HG03139 (cell line): ENCODE data around the gene HDAC7.

ENCODE experiments used
- ATAC-seq: cut with Tn5 transposase; IDR thresholded peaks from one replicate; pipeline ENCODE4 v1.9.1; 2021; ENCODE audit not compliant: unreplicated experiment

The HDAC7 gene

DNA sequence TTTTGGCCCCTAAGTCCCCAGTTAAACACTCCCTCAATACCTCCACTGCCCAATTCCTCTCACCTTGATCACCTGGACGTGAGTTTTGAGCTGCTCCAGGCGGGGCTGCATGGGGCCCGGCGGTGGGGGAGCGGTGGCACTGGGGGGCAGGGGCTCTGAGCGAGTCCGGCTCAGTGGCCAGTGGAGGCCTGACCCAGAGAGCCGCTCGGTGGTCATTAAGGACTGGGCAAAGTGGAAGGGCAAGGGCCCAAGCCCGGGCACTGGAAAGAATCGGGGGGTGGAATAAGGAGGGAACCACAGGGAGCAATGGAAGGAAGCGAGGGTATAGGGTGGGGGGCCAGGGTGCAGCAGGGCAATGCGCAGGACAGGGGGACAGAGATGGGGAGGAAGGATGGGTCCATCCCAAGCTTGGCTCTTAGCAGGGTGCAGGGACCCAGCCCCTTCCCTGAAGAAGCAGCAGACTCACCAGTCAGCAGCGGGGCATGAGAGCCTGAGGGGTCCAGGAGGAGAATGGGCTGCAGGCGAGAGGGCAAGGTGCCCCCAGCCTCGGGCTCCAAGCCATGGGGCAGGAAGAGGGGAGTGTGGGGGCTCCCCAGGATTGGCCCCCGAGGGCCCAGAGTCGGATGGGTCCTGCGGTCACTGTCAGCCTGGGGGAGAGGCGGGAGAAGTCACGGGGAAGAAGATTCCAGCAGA, 24.4 kb downstream of the HDAC7 start:
- ATAC-seq: no peak

DNA sequence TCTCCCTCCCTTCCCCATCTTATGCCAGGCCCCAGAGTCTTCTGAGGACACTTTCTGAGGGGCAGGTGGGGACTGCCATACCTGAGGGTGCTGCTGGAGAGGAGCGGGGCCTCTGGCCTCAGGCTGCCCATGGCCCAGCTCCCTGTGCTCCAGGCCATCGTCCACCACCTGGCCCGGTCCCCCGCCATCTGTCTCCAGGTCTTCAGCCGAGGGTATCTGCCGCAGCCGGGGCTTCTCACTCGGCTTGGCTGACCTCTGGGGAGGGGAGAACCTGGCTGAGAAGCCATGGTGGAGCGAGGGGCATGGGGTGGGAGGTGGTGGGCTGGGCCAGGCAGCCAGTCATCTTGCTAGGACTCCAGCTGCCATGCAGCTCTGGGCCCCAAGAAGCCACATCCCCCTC, 25.0 kb downstream of the HDAC7 start:
- ATAC-seq: no peak

DNA sequence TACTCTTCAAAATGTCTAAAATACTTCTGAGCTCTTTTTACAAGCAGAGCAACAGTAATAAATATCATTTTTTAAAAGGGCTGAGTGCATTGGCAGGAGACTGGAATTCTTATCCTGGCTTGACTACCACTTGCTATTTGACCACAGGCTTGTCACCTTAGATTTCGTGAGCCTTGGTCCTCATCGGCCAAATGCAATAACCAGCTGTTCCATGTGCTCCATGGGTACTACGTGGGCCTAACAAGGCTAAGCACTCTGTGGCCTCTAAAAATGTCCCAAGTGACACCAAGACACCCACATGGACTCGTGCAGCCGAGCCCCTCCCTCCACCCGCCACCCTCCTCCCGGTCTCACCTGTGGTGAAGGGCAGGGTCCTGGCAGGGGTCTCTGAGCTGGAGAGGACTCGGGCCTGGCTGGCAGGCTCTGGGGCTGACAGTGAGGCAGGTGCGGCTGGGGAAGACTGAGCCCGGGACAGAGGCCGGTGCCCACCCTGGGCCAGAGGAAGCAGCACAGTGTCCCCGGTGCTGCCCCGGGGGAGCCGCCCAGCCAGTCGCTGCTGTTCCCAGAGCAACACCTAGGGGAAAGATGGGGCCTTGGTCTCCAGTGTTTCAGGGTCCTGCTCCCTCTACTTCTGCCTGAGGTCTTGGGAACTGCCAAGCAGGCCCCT, 26.6 kb downstream of the HDAC7 start:
- no peak for ATAC-seq

DNA sequence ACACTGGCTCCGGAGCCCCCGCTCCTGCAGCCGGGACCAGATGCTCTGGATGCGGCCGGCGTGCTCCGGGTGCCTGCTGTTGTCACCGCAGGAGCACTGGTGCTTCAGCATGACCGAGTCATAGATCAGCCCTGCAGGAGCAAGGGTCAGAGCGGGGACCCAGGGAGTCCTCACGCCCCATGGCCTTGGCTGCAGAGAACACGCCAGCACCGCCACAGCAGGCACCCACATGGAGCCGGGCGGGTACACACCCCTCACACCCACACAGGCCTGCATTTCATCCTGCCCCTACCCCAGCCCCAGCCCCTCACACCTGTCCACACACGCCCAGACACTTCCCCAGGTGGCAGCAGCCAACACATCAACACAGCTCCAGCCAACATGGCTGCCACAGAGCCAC, 27.8 kb downstream of the HDAC7 start:
- ATAC-seq: no peak

DNA sequence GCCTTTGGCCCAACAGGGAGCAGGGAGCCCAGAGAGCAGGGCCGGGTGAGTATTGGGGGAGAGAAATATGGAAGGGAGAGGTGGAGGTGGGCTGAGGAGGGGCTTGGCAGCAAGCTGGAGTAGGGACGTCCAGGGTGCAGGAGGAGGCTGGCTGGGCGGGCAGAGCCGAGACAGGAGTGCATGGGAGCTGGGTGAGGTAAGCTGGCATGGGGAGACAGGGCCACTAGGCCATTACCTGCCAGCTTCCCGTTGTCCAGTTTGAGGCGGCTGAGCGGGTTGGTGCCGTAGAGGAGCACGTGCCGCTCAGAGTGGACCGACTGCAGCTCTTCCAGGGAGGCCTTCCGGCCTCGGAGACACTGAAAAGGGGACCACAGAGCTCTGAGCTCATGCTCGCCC, 28.4 kb downstream of the HDAC7 start:
- ATAC-seq: no peak

DNA sequence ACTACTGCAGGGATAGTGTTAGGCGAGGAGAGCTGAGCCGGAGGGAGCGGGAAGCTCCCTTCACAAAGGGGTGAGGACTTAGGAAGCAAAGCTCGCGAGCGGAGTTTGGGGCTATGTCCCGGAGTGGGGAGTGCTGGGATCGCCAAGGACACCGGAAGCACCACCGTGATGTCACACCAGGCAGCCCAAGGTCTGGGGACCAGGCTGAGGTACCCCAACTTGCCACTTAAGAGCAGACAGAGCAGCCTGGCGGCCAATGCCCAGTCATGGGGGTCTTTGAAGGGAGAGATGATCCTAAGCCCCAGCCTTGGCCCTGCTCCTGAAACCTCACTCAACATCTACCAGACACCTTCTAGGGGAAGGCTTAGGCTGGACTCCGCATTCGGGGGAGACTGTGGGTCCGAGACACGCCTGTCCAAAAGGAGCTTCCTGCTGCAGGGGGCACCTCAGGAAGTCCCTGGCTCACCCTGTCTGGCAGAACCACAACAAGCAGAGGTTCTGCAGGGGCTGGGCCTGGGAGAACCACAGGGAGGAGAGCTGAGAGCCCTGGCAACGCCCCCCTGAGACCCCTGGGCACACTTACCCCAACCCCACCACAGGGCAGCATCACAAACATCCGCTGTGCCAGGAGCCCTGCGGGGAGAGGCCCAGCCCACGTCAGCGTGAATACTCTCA, 28.9 kb downstream of the HDAC7 start:
- ATAC-seq: no peak

DNA sequence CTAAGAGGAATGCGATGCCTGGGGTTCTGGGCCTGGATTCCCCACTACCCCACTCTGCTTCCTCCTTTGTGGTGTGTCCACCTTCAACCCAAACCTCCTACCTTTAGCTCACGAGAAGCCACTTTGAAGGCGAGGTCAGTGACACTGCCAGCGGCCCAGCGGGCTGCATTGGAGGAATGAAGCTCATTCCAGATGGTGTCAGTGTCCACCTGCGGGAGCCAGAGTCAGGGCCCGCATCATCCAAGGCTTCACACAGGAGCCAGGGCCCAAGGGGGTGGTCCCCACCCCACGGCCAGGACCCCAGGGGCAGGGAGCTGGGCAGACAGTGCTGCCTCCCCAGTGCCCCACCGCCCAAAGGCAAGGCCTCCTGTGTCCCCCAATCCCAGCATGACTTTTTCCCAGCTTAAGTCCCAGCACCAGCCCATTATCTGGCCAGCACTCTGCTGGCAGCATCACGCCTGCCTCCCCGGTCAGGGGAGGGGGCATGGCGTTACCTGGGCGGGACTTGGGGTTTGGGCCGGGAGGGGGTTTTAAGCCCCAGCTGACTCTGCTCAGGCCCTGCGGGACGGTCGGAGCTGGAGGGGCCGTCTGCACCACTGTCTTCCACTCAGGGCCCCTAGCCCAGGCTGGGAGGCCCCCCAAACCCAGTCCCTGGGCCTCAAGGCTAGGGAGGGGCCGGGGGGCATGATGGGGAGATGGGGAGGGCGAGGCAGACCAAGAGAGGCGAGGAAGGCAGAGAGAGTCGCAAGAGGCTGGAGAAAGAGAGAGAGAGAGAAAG, 29.8 kb downstream of the HDAC7 start:
- ATAC-seq: no peak

DNA sequence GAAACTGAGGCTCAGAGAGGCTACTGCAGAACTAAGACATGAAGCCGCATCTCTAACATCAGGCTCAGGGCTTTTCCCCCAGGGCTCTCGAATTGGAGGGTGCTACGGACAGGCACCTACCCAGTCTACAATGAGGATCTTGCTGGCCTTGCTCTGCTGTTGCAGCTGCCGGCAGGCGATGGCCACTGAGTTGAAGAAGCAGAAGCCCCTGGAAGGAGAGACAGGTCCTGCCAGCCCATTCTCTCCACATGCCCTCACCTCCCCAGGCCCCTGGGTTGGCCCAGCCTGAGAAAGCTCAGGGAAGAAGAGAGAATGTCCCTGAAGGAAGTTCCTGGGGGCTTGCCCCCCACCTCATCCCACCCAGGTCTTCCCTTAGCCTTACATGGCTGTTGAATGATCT, 30.6 kb downstream of the HDAC7 start:
- no peak for ATAC-seq

DNA sequence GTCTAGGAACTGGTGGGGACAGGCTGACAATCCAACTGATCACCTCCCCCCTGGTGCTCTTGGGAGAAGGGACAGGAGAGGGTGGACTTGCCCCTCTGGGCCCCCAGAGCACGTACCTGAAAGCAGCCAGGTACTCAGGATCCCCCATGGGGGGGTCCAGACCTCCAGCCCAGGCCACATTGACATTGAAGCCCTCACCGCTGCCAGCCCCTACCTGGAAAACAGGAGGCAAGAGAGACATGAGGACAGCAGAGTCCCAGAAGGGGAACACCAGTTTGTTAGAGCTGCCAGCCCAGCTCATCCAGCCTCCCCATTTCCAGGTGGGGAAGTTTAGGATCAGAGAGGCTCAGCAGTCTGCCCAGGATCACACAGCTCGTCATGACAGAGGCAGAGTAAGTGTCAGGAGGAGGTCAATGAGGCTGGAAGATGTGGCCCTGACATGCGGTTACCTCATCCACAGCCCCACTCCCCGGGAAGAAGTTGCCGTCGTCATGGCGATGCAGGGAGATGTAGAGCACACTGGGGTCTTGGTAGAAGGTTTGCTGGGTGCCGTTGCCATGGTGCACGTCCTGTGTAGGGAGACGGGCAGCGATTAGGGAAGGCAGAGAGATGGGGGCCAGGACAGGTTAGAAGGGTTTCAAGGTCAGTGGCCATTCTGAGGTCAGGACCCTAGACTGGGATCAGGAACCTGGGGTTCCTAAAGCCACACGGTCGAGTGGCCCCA, 31.9 kb downstream of the HDAC7 start:
- no peak for ATAC-seq

DNA sequence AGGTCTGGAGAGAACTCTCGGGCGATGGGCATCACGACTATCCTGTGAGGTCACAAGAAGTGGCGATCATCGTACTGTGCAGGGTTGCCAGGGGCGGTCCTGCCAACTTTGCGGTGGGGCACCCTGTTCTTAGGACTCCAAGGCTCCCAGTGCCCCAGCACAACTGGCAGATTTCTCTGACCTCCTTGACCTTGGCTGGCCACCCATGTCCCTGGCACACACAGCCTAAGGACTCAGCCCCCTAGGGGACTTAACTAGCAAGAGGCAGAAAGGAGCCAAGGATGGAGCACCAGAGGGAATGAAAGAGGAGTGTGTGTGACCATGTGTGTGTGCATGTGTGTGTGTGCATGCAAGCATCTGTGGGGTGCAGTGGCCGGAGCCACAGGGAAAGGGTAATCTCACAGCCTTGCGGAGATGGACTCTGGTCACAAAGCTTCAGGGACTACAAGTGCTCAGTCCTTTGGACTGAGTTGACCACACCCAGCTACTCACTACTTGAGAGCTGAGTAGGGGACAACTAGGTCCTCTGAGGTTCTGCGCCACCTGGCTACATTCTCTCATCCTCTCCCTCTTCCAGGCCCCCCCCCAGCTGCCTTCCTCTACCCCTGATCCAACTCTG, 32.9 kb downstream of the HDAC7 start:
- no peak for ATAC-seq

DNA sequence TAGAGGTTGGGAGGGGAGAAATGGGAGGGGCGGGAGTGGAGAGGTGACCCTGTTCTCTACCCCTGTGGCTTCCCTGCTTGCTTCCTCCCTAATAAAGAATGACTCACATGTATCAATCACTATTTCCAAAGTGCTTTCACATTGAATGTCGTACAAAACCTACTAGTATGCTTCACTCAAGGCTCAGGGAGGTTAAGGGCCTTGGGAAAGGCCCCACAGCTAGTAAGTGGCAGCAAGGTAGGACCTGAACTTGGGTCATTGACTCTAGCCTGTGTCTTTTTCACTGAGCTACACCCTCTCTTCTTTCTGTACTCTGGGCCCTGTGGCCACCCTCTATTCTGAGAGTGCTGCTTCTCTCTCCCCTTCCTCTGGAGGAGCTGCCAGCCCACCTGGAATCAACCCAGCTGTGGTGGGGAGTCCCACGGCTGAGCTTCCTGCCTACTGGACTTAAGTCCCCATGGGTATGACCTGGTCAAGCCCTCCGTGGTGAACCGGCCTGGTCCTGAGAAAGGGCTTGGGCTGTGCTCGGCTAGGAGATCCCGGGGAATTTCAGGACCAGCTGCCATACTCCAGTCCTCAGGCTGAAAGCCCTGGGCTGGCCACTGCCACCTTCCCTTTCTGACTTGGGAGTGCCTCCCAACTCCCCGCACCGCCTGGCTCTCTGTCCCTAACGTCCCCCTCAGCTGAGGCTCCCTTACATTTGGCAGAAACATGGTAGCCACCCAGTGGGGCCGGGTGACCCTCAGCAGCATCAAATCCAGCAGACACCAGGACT, 33.6 kb downstream of the HDAC7 start:
- no peak for ATAC-seq

DNA sequence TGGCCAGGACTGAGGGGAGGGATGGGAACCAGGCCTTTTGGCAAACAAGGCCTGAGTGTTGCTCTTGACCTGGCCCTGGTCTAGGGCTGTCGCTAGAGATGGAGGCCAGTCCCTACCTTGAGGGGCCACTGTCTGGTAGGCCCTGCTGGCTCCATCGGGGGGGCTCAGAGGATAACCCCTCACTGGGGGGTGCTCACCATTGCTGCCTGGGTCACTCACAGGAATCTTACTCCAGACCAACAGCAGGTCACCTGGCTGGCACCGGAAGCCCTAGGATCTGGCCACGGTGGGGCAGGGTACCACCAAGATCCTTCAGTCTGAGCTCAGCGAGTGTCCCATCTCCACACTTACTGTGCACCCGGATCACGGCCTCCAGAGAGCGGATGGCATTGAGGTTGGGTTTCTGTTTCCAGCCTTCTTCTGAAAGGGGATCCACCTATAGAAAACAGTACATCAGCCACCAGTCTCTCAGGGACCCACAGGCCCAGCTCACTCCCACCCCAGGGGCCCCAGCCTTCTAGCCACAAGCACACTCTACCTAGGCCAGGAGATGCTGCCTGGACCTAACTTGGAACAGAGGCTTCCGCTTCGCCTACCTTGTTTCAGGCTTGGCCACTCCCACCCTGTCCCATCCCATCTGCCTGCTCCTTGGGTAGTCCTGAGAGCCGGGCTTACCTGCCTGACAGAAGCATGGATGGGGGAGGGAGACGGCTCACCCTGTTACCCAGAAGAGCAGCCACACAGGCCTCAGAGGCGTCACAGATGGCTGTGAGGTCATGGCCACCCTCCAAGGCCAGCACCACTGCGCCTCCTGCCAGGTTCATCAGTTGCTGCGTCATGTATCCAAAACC, 34.4 kb downstream of the HDAC7 start:
- ATAC-seq: no peak

DNA sequence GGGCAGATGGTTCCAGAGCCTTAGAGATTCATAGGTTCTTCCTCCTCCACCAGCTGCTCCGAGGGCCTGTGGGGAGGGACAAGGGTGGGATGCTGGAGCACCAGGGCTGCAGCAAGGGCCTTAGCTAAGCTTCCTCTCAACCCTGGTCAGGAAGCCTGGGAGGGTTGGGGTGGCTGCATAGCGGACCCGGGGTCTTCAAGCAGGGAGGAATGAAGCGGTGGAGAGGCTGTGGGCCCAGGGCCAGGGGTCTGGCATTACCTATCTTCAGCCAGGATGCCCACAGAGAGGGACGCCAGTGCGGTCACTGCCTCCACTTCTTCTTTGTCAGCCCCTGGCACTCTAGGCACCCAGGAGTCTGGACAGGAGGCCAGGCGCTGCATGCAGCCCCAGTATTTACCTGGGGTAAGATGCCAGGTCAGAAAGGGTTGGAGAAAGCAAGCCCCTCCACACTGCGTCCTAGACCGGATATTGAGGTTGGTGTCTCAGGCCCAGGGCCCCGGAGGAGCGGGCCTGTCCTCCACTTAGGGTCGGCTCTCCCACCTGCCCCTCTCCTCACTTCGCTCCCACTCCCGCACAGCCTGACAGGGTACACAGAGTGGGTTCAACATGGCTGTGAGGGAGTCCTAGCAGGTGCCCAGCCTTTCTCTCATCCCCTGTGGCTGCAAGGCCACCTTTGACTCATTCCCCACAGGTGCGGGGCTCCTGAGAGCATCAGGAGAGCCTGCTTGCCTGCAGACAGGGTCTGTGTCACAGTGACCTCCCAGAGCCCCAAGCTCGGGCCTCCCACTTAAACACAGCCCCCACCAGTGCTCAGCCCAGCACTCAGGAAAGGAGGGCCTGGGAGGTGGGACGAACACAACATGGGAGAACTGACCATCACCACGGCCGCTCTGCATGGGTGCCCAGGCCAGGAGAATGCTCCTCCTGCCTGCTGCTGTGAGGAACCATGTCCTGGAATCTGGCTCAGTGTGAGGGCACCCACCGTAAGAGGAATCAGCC, 35.6 kb downstream of the HDAC7 start:
- ATAC-seq: no peak

DNA sequence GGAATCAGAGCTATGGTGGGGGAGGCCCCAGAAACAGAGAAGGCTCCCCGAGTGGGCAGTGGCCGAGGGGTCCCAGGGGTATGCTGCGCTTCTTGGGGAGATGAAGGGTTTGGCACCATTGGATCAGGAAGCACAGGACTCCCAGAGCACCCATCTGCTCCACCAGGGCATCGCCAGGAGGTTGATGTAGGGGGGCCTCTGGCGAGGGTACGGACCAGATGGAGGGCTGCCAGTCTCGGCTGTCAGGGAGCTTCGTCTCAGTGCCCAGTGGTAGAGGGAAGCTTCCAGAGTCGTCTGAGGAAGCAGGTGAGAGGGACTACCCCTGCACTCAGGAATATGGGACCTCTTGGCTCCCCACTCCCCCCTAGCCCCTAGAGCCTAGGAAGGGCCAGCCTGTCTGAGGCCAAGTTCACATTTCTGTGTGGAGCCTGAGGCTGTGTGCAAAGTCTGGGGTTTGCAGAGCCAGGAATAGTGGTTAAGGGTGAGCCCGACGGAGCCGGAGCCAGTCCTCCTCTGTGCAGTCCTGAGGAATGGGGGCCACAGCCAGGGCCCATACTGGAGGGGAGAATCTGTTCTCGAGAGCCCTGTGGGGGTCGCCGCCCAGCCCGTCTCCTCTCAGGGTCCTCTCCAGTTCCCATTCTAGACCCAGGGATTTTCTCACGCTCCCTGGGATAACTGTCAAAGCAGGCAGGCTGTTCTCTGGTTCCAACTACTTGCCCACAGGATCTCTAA, 36.5 kb downstream of the HDAC7 start:
- ATAC-seq: no peak

DNA sequence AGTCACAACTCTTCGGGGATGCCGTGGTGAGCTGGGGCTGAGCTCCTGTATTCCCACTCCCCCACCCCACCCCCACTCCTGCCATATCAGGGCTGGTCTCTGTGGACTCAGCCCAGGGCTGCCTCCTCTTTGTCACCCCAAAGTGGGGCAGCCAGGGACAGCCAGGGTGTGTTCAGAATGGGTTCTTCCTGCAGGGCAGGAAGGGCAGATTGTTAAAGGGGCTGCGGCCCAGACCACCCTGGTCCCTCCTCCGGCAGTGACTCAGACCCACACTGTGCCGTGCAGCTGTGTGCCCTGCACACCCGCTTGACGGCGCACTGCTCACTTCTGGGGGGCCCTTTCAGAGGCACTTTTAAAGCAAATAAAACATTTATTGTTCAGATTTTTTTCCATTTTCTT, 37.3 kb downstream of the HDAC7 start:
- ATAC-seq: no peak

DNA sequence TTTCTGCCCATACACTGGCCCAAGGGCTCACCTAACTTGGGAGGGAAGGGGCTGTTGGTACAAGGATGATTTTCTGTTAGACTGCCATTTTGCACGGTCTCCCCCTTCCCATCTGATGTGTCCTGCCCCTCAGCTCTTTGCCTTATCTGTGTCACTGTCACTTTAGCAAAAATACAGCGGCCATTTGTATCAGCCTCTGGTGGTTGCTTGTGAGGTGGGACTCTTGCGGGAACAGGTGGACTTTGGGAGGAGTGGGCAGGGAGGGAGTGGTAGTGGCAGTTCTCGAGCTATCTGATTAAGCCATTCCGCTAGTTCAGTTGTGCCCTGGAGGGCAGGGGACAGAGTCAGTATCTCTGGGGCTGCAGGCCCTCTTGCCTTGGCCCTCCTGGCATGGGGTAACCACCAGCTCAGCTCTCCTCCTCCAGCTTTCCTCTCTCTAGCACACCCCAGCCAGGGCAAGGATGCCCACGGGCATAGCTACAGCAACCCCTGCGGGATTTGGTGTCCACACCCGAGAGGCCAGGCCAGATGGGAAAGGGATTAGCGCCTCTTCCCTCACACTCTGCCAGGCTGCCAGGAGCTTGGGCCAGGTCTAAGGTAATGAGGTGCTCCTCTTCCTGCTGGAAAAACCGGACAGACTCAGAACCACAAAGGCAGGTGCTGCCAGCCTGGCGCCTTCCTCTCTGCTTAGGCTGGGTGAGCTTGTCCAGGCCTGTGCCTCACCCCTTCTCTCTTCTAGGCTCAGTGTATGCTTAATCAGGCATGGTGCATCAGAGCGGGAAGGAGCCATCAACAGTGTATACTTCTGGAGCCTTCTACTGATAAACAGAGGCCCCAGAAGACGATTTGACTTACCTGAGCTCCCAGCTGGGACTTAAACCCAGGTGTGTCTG, 38.0 kb downstream of the HDAC7 start:
- ATAC-seq: no peak
